ENCODE results near the gene PIK3C2G. TPM values are rescaled to one million over a fixed set of nuclear protein-coding genes. Genes with fewer than 3 reads are reported as not detected.

The PIK3C2G gene
- total RNA-seq, 4 donors from 2014 or later: 23.6 to 80.5 (median 37.1) TPM

GRCh38 chr12:18551701-18552100, 290.4 kb downstream of the PIK3C2G start:
- TF ChIP-seq EP300 (IDR thresholded peaks at IDR 0.05) (no peak), CTCF (IDR thresholded peaks at IDR 0.05) (no peak), POLR2A (IDR thresholded peaks at IDR 0.05) (no peak), POLR2AphosphoS5 (IDR thresholded peaks at IDR 0.05) (no peak)
- Histone ChIP-seq H3K36me3 (no peaks in the 10 kb centered on the region), H3K9me3 (no peaks in the 10 kb centered on the region), H3K27me3 (no peaks in the 10 kb centered on the region), H3K4me3 (no peak overlapping the region), H3K4me1 (no peaks in the 10 kb centered on the region), H3K27ac (no peak overlapping the region)
- no peak for DNase-seq (ENCODE audit: low spot score in 2 of 2)
- 83% methylated on average over 3 of the region's 3 CpGs for WGBS

- Histone ChIP-seq H3K9me3 (no peaks in the 10 kb centered on the region), H3K36me3 (no peaks in the 10 kb centered on the region), H3K27ac (no peak overlapping the region), H3K4me1 (no peaks in the 10 kb centered on the region), H3K4me3 (no peak overlapping the region), H3K27me3 (no peaks in the 10 kb centered on the region)
- TF ChIP-seq CTCF (IDR thresholded peaks at IDR 0.05) (no peak), EP300 (IDR thresholded peaks at IDR 0.05) (no peak), POLR2AphosphoS5 (IDR thresholded peaks at IDR 0.05) (no peak), POLR2A (IDR thresholded peaks at IDR 0.05) (no peak)
- DNase-seq (ENCODE audit: low spot score in 2 of 2): no peak
- 94% methylated on average over 5 of the region's 5 CpGs for WGBS
Observed at GRCh38 chr12:18552829-18553228, 291.5 kb downstream of the PIK3C2G start.

- no peak for TF ChIP-seq POLR2AphosphoS5 (IDR thresholded peaks at IDR 0.05)
- no peak for TF ChIP-seq CTCF (IDR thresholded peaks at IDR 0.05)
- no peak for TF ChIP-seq POLR2A (IDR thresholded peaks at IDR 0.05)
- no peak for TF ChIP-seq EP300 (IDR thresholded peaks at IDR 0.05)
- DNase-seq (ENCODE audit: low spot score in 2 of 2): no peak
- no peaks in the 10 kb centered on the region for H3K27me3 ChIP-seq
- no peak overlapping the region for H3K27ac ChIP-seq
- H3K9me3 ChIP-seq: no peaks in the 10 kb centered on the region
- H3K36me3 ChIP-seq: no peaks in the 10 kb centered on the region
- no peak overlapping the region for H3K4me3 ChIP-seq
- 91% methylated on average over 2 of the region's 2 CpGs for WGBS
- no peaks in the 10 kb centered on the region for H3K4me1 ChIP-seq
Observed at GRCh38 chr12:18556161-18556560, 294.8 kb downstream of the PIK3C2G start.

- no peaks in the 10 kb centered on the region for H3K27me3 ChIP-seq
- H3K4me3 ChIP-seq: no peak overlapping the region
- DNase-seq (ENCODE audit: low spot score in 2 of 2): no peak
- H3K9me3 ChIP-seq: no peaks in the 10 kb centered on the region
- TF ChIP-seq POLR2AphosphoS5 (IDR thresholded peaks at IDR 0.05) (no peak), POLR2A (IDR thresholded peaks at IDR 0.05) (no peak), EP300 (IDR thresholded peaks at IDR 0.05) (no peak), CTCF (IDR thresholded peaks at IDR 0.05) (no peak)
- WGBS: 88% methylated on average over 1 of the region's 1 CpG
- H3K36me3 ChIP-seq: no peaks in the 10 kb centered on the region
- no peak overlapping the region for H3K27ac ChIP-seq
- no peaks in the 10 kb centered on the region for H3K4me1 ChIP-seq
Observed at GRCh38 chr12:18559242-18559641, 297.9 kb downstream of the PIK3C2G start.

- no peak for DNase-seq (ENCODE audit: low spot score in 2 of 2)
- H3K36me3 ChIP-seq: no peaks in the 10 kb centered on the region
- H3K9me3 ChIP-seq: no peaks in the 10 kb centered on the region
- H3K4me1 ChIP-seq: no peaks in the 10 kb centered on the region
- WGBS: 74% methylated on average over 4 of the region's 4 CpGs
- no peak for TF ChIP-seq POLR2A (IDR thresholded peaks at IDR 0.05)
- TF ChIP-seq CTCF (IDR thresholded peaks at IDR 0.05): no peak
- no peak for TF ChIP-seq EP300 (IDR thresholded peaks at IDR 0.05)
- TF ChIP-seq POLR2AphosphoS5 (IDR thresholded peaks at IDR 0.05): no peak
- H3K4me3 ChIP-seq: no peak overlapping the region
- H3K27ac ChIP-seq: no peak overlapping the region
- H3K27me3 ChIP-seq: no peaks in the 10 kb centered on the region
Observed at GRCh38 chr12:18562531-18562930, 301.2 kb downstream of the PIK3C2G start.
